IMR-90 (cell line): ENCODE results near the gene ATXN7L3.

Experiments used
- CEBPB ChIP-seq: IDR thresholded peaks from 2 replicates; pipeline ENCODE4 v1.6.1; 2012; ENCODE audit warnings: low read depth, low read length, improper control_type of control experiment
- CHD1 ChIP-seq: IDR thresholded peaks from 2 replicates; pipeline ENCODE4 v1.6.1; 2012; ENCODE audit warnings: low read depth, low read length, improper control_type of control experiment
- CTCF ChIP-seq: conservative IDR thresholded peaks from 2 replicates; pipeline ENCODE4 v1.5.1; 2012; ENCODE audit warnings: mild to moderate bottlenecking, low read depth, low read length, improper control_type of control experiment
- ELK1 ChIP-seq: fragments of 150-350 bp; IDR thresholded peaks from 2 replicates; pipeline ENCODE4 v1.6.1; 2016; ENCODE audit warnings: low read depth, mild to moderate bottlenecking, low read length, moderate library complexity, borderline replicate concordance
- FOS ChIP-seq: fragments of 150-350 bp; IDR thresholded peaks from 2 replicates; pipeline ENCODE4 v1.6.1; 2016; ENCODE audit warnings: low read depth, low read length
- MAFK ChIP-seq: IDR thresholded peaks from 2 replicates; pipeline ENCODE4 v1.6.1; 2012; ENCODE audit warnings: low read depth, low read length, improper control_type of control experiment
- MXI1 ChIP-seq: IDR thresholded peaks from 2 replicates; pipeline ENCODE4 v1.6.1; 2012; ENCODE audit warnings: low read depth, mild to moderate bottlenecking, low read length, moderate library complexity, borderline replicate concordance
- NFE2L2 ChIP-seq: fragments of 150-350 bp; IDR thresholded peaks from 2 replicates; pipeline ENCODE4 v1.6.1; 2016; ENCODE audit warnings: low read depth, mild to moderate bottlenecking, low read length
- POLR2A ChIP-seq: IDR thresholded peaks from 2 replicates; pipeline ENCODE4 v1.6.1; 2012; ENCODE audit warnings: mild to moderate bottlenecking, low read depth, low read length
- RAD21 ChIP-seq: IDR thresholded peaks from 2 replicates; pipeline ENCODE4 v1.6.1; 2012; ENCODE audit warnings: low read length, improper control_type of control experiment
- RCOR1 ChIP-seq: IDR thresholded peaks from 2 replicates; pipeline ENCODE4 v1.6.1; 2012; ENCODE audit warnings: mild to moderate bottlenecking, low read length, improper control_type of control experiment; ENCODE audit not compliant: insufficient replicate concordance
- RFX5 ChIP-seq: IDR thresholded peaks from 2 replicates; pipeline ENCODE4 v1.8.0; 2012; ENCODE audit warnings: low read depth, mild to moderate bottlenecking, low read length, moderate library complexity
- SMC3 ChIP-seq: fragments of 150-350 bp; IDR thresholded peaks from 2 replicates; pipeline ENCODE4 v1.6.1; 2016; ENCODE audit warnings: low read depth, mild to moderate bottlenecking, antibody characterized with exemption, low read length, moderate library complexity
- USF2 ChIP-seq: fragments of 150-350 bp; IDR thresholded peaks from 2 replicates; pipeline ENCODE4 v1.6.1; 2017; ENCODE audit warnings: mild to moderate bottlenecking, antibody characterized with exemption, low read length, low read depth

- TF ChIP-seq CTCF = no peak
- no peak for TF ChIP-seq RAD21
- TF ChIP-seq ELK1 = no peak
- peak; percentile 58 for TF ChIP-seq MAFK
- no peak for TF ChIP-seq CEBPB
- no peak for TF ChIP-seq POLR2A
- no peak for TF ChIP-seq NFE2L2
- TF ChIP-seq SMC3 = no peak
- no peak for TF ChIP-seq RFX5
- TF ChIP-seq CHD1 = no peak
- TF ChIP-seq RCOR1 = no peak
- no peak for TF ChIP-seq USF2
- no peak for TF ChIP-seq FOS
- no peak for TF ChIP-seq MXI1
These were observed 16.7 kb downstream of the ATXN7L3 start for GRCh38 chr17:44183024-44183423.
